SK-N-SH (cell line): ENCODE measurements around the gene SORBS1. TPM values are rescaled to one million over a fixed set of nuclear protein-coding genes. Genes with fewer than 3 reads are reported as not detected.

Source experiments
- CTCF ChIA-PET: fragments of 300-600, 350-600 bp; formaldehyde crosslinking; extraction: SDS; loops from one replicate; lab custom pipeline; 2021; lab: Yijun Ruan, JAX
- POLR2A ChIA-PET: fragments of 350-600 bp; sonication (Branson Sonifier 250); formaldehyde crosslinking; extraction: SDS; loops from one replicate; lab custom pipeline; 2020; ENCODE audit warnings: antibody characterized with exemption, inconsistent platforms; lab: Yijun Ruan, JAX
- DNase-seq: peaks from one replicate; pipeline ENCODE4 v3.0.0; 2012
- H2AFZ ChIP-seq: fragments of 200-600 bp; sonication (generic); 2 replicates; pipeline ENCODE4 v1.8.1; 2016; ENCODE audit warnings: antibody characterized with exemption, mild to moderate bottlenecking, low read depth
- H3F3A ChIP-seq: fragments of 200-600 bp; sonication (generic); replicated peaks from 2 replicates; pipeline ENCODE3; 2016; ENCODE audit warnings: antibody characterized with exemption, mild to moderate bottlenecking; ENCODE audit not compliant: insufficient read depth
- H3K27ac ChIP-seq, 2 experiments: fragments of 200-500 bp in 1 of 2; fragments of 200-600 bp in 1 of 2; sonication (Bioruptor generic) in 1 of 2; sonication (generic), shearing (Covaris generic) in 1 of 2; 2 replicates each; pipeline versions ENCODE4 v1.5.1 to v1.6.1; 2014 to 2016; ENCODE audit warnings: low read depth in 2 of 2, inconsistent platforms in 1 of 2, low read length in 1 of 2, mild to moderate bottlenecking in 1 of 2, mixed read lengths in 1 of 2
- H3K27me3 ChIP-seq: fragments of 200-600 bp; sonication (generic), shearing (Covaris generic); 2 replicates; pipeline ENCODE4 v1.6.1; 2016; ENCODE audit warnings: mixed run types; ENCODE audit not compliant: insufficient read depth
- H3K36me3 ChIP-seq, 2 experiments: fragments of 200-500 bp in 1 of 2; fragments of 200-600 bp in 1 of 2; sonication (Bioruptor generic) in 1 of 2; sonication (generic) in 1 of 2; replicated peaks in 1 of 2; 2 replicates each; pipeline versions ENCODE3 to v1.5.1; 2014 to 2016; ENCODE audit warnings: low read length in 1 of 2, mild to moderate bottlenecking in 1 of 2; ENCODE audit not compliant: insufficient read depth in 2 of 2, control insufficient read depth in 1 of 2
- H3K4me1 ChIP-seq, 2 experiments: fragments of 200-500 bp in 1 of 2; fragments of 200-600 bp in 1 of 2; sonication (Bioruptor generic) in 1 of 2; sonication (generic), shearing (Covaris generic) in 1 of 2; 2 replicates each; pipeline versions ENCODE4 v1.5.1 to v1.6.1; 2014 to 2016; ENCODE audit warnings: low read depth in 1 of 2, low read length in 1 of 2, mixed run types in 1 of 2; ENCODE audit not compliant: insufficient read depth in 2 of 2, control insufficient read depth in 1 of 2
- H3K4me2 ChIP-seq: fragments of 200-600 bp; sonication (generic), shearing (Covaris generic); 2 replicates; pipeline ENCODE4 v1.6.1; 2017; ENCODE audit warnings: mixed run types
- H3K4me3 ChIP-seq, 2 experiments: fragments of 200-500 bp in 1 of 2; fragments of 200-600 bp in 1 of 2; sonication (Bioruptor generic) in 1 of 2; sonication (generic), shearing (Covaris generic) in 1 of 2; 2 replicates each; pipeline versions ENCODE4 v1.5.1 to v1.8.1; 2014 to 2016; ENCODE audit warnings: low read depth in 2 of 2, inconsistent platforms in 1 of 2, low read length in 1 of 2, mild to moderate bottlenecking in 1 of 2, mixed read lengths in 1 of 2, moderate library complexity in 1 of 2
- H3K79me2 ChIP-seq: fragments of 200-600 bp; sonication (generic); 2 replicates; pipeline ENCODE4 v1.8.1; 2017; ENCODE audit warnings: mild to moderate bottlenecking; ENCODE audit not compliant: insufficient read depth
- H3K9ac ChIP-seq: fragments of 200-600 bp; sonication (generic); 2 replicates; pipeline ENCODE4 v1.6.1; 2017; ENCODE audit warnings: mixed run types
- H3K9me2 ChIP-seq: fragments of 200-600 bp; sonication (generic); 2 replicates; pipeline ENCODE4 v1.6.1; 2017; ENCODE audit warnings: mixed run types
- H3K9me3 ChIP-seq: fragments of 200-600 bp; sonication (generic); 2 replicates; pipeline ENCODE4 v1.6.1; 2017; ENCODE audit warnings: mixed run types, mild to moderate bottlenecking, moderate library complexity
- H4K20me1 ChIP-seq: fragments of 200-600 bp; sonication (generic); 2 replicates; pipeline ENCODE4 v1.6.1; 2017; ENCODE audit warnings: mild to moderate bottlenecking, mixed run types; ENCODE audit not compliant: insufficient read depth
- FOSL2 ChIP-seq: IDR thresholded peaks from 2 replicates; pipeline ENCODE4 v1.4.0; 2012; ENCODE audit warnings: low read depth, mild to moderate bottlenecking, moderate library complexity, borderline replicate concordance
- FOXM1 ChIP-seq: IDR thresholded peaks from 2 replicates; pipeline ENCODE4 v1.4.0; 2012; ENCODE audit warnings: low read depth, mild to moderate bottlenecking
- RAD21 ChIP-seq: IDR thresholded peaks from 2 replicates; pipeline ENCODE4 v1.6.1; 2012; ENCODE audit warnings: mild to moderate bottlenecking, low read length
- REST ChIP-seq: IDR thresholded peaks from 2 replicates; pipeline ENCODE4 v1.6.1; 2012; ENCODE audit warnings: mild to moderate bottlenecking, low read depth, low read length, moderate library complexity
- YY1 ChIP-seq: IDR thresholded peaks from 2 replicates; pipeline ENCODE4 v1.4.0; 2012; ENCODE audit warnings: low read depth, mild to moderate bottlenecking
- WGBS: methylation state at CpG from one replicate; pipeline ENCODE4 v1.1.6; 2017; ENCODE audit warnings: low lambda C conversion rate; 5-methylcytosine and 5-hydroxymethylcytosine counted together
- polyA plus RNA-seq, 3 experiments: library from polyadenylated mRNA; depleted of rRNA; stranded (reverse); fragments of >200 nt; gene quantifications; 2 replicates each; pipeline ENCODE4 v1.2.3, GENCODE V29; 2012

SORBS1 gene
- polyA plus RNA-seq, 1 of the 3 experiments (the other 2 are of a cell fraction) = 0.36 TPM

- no peak for DNase-seq
- 96% methylated on average over 8 of the region's 8 CpGs for WGBS
- Histone ChIP-seq H3K9ac (no peak overlapping the region), H3K27me3 (no peaks in the 10 kb centered on the region), H3K9me3 (no peaks in the 10 kb centered on the region), H3K36me3 (peaks cover 3 to 27% of the 10 kb centered on the region in 2 experiments), H3K4me3 (no peak overlapping the region), H3K4me1 (peaks cover 8 to 15% of the 10 kb centered on the region in 2 experiments; a peak in 3 of 4 replicates), H2AFZ (no peak overlapping the region), H4K20me1 (no peaks in the 10 kb centered on the region), H3K4me2 (no peak overlapping the region), H3F3A (peaks cover 5% of the 10 kb centered on the region), H3K79me2 (peaks cover 4% of the 10 kb centered on the region; the same call in 1 of the 2 replicates), H3K9me2 (no peaks in the 10 kb centered on the region)
- ChIA-PET POLR2A (interaction anchor here (0.6 kb wide), 1 partner anchor 95 kb away, joined by 5 read pairs; no protein-coding TSS in a partner anchor), CTCF (interaction anchor here (2.8 to 4.7 kb wide), 2 partner anchors 19 to 23 kb away, joined by 16 to 17 read pairs; no protein-coding TSS in a partner anchor)
- TF ChIP-seq REST (no peak), FOXM1 (no peak)
- TF ChIP-seq, all 33 proteins: peak for 0
- H3K27ac ChIP-seq = no peak overlapping the region; a peak in 1 of 4 replicates
These were observed 295.6 kb downstream of the SORBS1 start for GRCh38 chr10:95265572-95265971.

GRCh38 chr10:95264227-95265051, 296.7 kb downstream of the SORBS1 start:
- Histone ChIP-seq H3K9ac (no peak overlapping the region), H3K79me2 (0 out of 2 replicates have a peak, but pooled peaks cover 3% of the 10 kb centered on the region), H4K20me1 (no peaks in the 10 kb centered on the region), H3K9me2 (no peaks in the 10 kb centered on the region), H3K36me3 (peaks cover 3 to 24% of the 10 kb centered on the region in 2 experiments), H3K27ac (no peak overlapping the region), H3F3A (peaks cover 9% of the 10 kb centered on the region), H3K27me3 (no peaks in the 10 kb centered on the region), H2AFZ (no peak overlapping the region), H3K9me3 (no peaks in the 10 kb centered on the region), H3K4me2 (no peak overlapping the region), H3K4me3 (no peak overlapping the region), H3K4me1 (peaks cover 8 to 27% of the 10 kb centered on the region in 2 experiments; a peak in 3 of 4 replicates)
- TF ChIP-seq RAD21 = no peak
- no peak for TF ChIP-seq YY1
- TF ChIP-seq FOSL2 = no peak
- 75% methylated on average over 6 of the region's 6 CpGs for WGBS
- ChIA-PET CTCF (interaction anchor here (0.6 to 4.7 kb wide), 5 partner anchors 18 to 114 kb away, joined by 3 to 17 read pairs (median 8); no protein-coding TSS in a partner anchor), POLR2A (no interaction called here)
- DNase-seq = no peak
